Measurements from ENCODE around the gene CAB39.

CAB39 gene

GRCh38 chr2:230773039-230773773, 60.6 kb downstream of the CAB39 start:
- in situ Hi-C loops (cut with HindIII; ENCODE audit: low sequenced_read_pairs) = no loop called here
- no peak for DNase-seq (ENCODE audit: low read depth, low spot score)
- no peak for TF ChIP-seq CTCF (IDR thresholded peaks at IDR 0.05; ENCODE audit: low read depth, low read length)
- H3K4me3 ChIP-seq (ENCODE audit: low read depth, low read length) = no peak overlapping the region

- peak; percentile 80 for DNase-seq (ENCODE audit: low read depth, low spot score)
- in situ Hi-C loops (cut with HindIII; ENCODE audit: low sequenced_read_pairs) = no loop called here
- no peak for TF ChIP-seq CTCF (IDR thresholded peaks at IDR 0.05; ENCODE audit: low read depth, low read length)
- H3K4me3 ChIP-seq (ENCODE audit: low read depth, low read length) = no peak overlapping the region
These were observed 61.8 kb downstream of the CAB39 start for GRCh38 chr2:230774348-230774951.

GRCh38 chr2:230775737-230776136, 63.1 kb downstream of the CAB39 start:
- TF ChIP-seq CTCF (IDR thresholded peaks at IDR 0.05; ENCODE audit: low read depth, low read length) = no peak
- DNase-seq (ENCODE audit: low read depth, low spot score) = no peak

GRCh38 chr2:230777721-230778120, 65.1 kb downstream of the CAB39 start:
- TF ChIP-seq CTCF (IDR thresholded peaks at IDR 0.05; ENCODE audit: low read depth, low read length) = no peak
- peak; percentile 46 for DNase-seq (ENCODE audit: low read depth, low spot score)
- H3K4me3 ChIP-seq (ENCODE audit: low read depth, low read length) = no peak overlapping the region
- in situ Hi-C loops (cut with HindIII; ENCODE audit: low sequenced_read_pairs) = no loop called here

More at GRCh38 chr2:230775737-230776136, 63.1 kb downstream of the CAB39 start:
- H3K4me3 ChIP-seq (ENCODE audit: low read depth, low read length) = no peak overlapping the region
- in situ Hi-C loops (cut with HindIII; ENCODE audit: low sequenced_read_pairs) = no loop called here

GRCh38 chr2:230778350-230779063, 65.9 kb downstream of the CAB39 start:
- no peak overlapping the region for H3K4me3 ChIP-seq (ENCODE audit: low read depth, low read length)
- peak; percentile 78 for DNase-seq (ENCODE audit: low read depth, low spot score)
- no peak for TF ChIP-seq CTCF (IDR thresholded peaks at IDR 0.05; ENCODE audit: low read depth, low read length)
- in situ Hi-C loops (cut with HindIII; ENCODE audit: low sequenced_read_pairs) = no loop called here

- no peak overlapping the region for H3K4me3 ChIP-seq (ENCODE audit: low read depth, low read length)
- in situ Hi-C loops (cut with HindIII; ENCODE audit: low sequenced_read_pairs) = no loop called here
- DNase-seq (ENCODE audit: low read depth, low spot score) = no peak
- no peak for TF ChIP-seq CTCF (IDR thresholded peaks at IDR 0.05; ENCODE audit: low read depth, low read length)
These were observed 66.5 kb downstream of the CAB39 start for GRCh38 chr2:230779126-230779525.
